ENCODE data around the gene FAT3.

FAT3 gene

GRCh38 chr11:92224407-92225124, at the start of gene FAT3:
TSS of gene FAT3 (plus strand) at chr11:92224818. CDS start at chr11:92352113, 127,295 bp downstream.
- H3K4me3 ChIP-seq (ENCODE audit: low read depth, low read length), result peak within 1 kb of the TSS; percentile 57
- DNase-seq (ENCODE audit: low read depth), result peak; percentile 34

- H3K4me3 ChIP-seq (ENCODE audit: low read depth, low read length), result no peak overlapping the region
- DNase-seq (ENCODE audit: low read depth), result no peak
Observed at GRCh38 chr11:92179017-92179670, 45.5 kb upstream of the FAT3 start.

GRCh38 chr11:92180226-92180625, 44.4 kb upstream of the FAT3 start:
- DNase-seq (ENCODE audit: low read depth), result no peak
- no peak overlapping the region for H3K4me3 ChIP-seq (ENCODE audit: low read depth, low read length)

- DNase-seq (ENCODE audit: low read depth), result peak; percentile 83
- H3K4me3 ChIP-seq (ENCODE audit: low read depth, low read length), result no peak overlapping the region
Observed at GRCh38 chr11:92180664-92181251, 43.9 kb upstream of the FAT3 start.

DNA sequence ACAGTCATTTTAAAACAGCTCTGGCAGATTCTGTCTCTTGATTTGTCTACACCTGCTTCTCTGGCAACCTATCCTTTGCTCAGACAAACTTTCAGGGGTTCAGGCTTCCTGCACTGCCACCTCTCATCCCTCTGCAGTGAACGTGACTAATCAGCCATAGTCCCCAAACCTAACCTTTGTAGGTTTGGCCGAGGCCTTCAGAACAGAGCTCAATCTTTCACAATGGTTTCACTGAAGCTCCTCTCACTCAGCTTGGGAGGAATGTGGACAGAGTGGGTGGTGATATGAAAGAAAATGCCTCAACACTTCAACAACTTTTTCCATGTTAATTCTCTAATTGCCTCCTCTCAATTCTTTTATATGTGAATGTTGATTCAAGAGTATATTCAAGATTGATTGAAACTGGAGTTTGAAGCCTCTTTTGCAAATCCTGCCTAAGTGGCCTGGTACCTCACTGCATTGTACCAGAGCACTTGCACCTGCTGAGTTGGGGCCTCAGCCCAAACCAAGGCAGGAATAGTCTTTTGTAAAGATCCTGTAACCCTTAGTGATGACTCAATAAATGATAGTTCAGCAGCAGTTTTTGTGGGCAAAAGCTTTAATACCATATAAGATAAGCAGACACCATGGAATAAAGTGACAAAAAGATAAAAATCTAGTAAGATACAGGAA, 33.9 kb upstream of the FAT3 start:
- DNase-seq (ENCODE audit: low read depth), result no peak
- no peak overlapping the region for H3K4me3 ChIP-seq (ENCODE audit: low read depth, low read length)

DNA sequence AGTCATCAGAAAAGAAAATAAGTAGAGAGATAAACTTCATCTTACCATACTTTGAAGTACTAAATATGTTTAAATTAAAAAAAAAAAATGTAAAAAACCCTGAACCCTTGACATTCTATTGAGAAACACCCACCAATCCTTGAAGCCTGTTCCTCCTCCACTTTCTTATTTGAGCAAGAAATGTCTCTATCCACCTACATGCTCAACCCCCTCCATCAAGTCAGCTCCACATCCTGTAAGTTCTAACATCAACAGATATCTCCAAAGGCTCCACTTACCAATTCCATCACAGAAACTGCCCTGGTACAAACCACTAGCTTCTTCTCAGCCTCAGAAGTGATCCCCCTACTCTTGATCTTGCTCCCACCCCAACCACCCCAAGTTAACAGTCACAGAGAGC, 32.5 kb upstream of the FAT3 start:
- DNase-seq (ENCODE audit: low read depth), result no peak

DNA sequence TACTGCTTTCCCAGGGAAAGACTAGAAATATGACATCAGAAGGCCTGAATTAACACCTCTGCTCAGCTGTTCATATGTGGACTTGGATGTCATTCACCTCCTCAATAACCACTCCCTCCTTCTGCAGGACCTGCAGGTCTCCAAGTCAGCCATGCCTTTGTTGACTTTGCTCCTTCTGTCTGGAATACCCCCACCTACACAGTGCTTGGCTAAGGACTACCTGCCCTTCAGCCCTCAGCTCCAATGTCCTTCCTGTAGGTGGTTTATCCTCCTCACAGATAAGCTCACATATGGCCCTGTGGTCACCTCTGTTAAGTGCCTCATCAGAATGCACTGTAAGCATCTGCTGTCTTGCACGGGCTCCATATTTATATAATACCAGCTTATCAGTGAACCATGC, 26.4 kb upstream of the FAT3 start:
- H3K4me3 ChIP-seq (ENCODE audit: low read depth, low read length), result no peak overlapping the region
- no peak for DNase-seq (ENCODE audit: low read depth)

More for the DNA sequence above, 32.5 kb upstream of the FAT3 start:
- no peak overlapping the region for H3K4me3 ChIP-seq (ENCODE audit: low read depth, low read length)

DNA sequence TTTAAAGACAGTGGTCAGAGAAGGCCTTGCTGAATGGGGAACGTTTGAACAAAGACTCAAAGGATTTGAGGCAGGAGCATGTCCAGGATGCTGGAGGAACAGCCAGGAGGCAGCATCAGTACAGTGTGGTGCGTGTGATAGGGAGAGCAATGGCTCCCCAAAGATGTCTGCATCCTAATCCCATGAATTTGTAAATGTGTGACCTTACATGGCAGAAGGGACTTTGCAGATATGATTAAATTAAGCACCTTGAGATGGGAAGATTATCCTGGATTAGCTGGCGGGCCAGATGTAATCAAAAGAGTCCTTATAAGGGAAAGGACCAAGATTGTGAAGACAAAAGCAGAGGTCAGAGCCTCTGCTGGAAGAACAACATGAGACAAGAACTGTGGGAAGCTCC, 24.6 kb upstream of the FAT3 start:
- H3K4me3 ChIP-seq (ENCODE audit: low read depth, low read length), result no peak overlapping the region
- DNase-seq (ENCODE audit: low read depth), result no peak

DNA sequence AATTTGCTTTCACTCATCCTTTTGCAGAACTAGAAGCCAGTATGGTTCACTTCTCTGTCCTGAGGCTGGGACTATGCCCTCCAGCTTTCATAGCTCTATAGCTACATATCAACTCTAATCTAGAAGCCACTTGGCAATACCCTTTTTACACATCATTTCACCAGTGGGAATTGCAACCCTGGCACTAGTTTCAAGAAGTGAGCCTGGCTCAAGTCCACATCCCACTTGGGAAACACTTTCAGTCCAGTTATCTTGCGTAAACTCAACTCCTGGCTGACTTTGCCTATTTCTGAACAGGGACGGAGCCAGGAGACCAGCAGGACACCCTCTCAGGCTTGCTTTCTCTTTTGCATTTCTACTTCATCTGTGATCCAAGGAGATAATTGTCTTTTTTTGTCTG, 19.9 kb upstream of the FAT3 start:
- peak; percentile 25 for DNase-seq (ENCODE audit: low read depth)

GRCh38 chr11:92206441-92206840, 18.2 kb upstream of the FAT3 start:
- H3K4me3 ChIP-seq (ENCODE audit: low read depth, low read length), result no peak overlapping the region
- DNase-seq (ENCODE audit: low read depth), result no peak

More for the DNA sequence above, 19.9 kb upstream of the FAT3 start:
- no peak overlapping the region for H3K4me3 ChIP-seq (ENCODE audit: low read depth, low read length)

DNA sequence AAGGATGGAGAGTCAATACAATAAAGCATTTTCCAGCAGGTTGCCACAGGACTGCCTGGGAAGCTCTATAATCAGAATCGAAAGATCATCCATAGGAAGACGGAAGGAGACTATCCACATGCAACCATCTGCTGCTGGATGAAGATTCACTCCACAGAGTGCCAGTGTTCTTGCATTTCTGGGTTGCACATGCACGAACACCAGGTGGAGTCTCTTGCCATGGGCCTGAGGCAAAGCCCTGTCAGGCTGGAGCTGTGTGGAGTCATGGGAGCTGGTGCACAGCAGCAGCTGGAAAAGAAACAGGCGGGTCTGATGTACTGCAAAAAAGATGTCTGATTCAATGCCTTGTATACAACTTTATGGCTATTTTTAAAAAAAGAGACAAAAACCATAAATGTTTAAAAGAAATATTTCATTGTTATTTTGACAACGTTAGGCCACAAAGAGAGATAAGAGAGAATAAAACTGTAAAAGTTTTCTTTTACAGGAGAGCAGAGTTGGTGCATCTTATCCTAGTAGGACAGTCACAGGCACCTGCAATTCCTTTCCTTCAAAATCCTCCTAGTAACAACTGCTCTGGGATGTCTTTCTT, 12.9 kb upstream of the FAT3 start:
- H3K4me3 ChIP-seq (ENCODE audit: low read depth, low read length), result no peak overlapping the region
- DNase-seq (ENCODE audit: low read depth), result no peak

GRCh38 chr11:92212530-92212929, 12.1 kb upstream of the FAT3 start:
- no peak for DNase-seq (ENCODE audit: low read depth)
- no peak overlapping the region for H3K4me3 ChIP-seq (ENCODE audit: low read depth, low read length)

DNA sequence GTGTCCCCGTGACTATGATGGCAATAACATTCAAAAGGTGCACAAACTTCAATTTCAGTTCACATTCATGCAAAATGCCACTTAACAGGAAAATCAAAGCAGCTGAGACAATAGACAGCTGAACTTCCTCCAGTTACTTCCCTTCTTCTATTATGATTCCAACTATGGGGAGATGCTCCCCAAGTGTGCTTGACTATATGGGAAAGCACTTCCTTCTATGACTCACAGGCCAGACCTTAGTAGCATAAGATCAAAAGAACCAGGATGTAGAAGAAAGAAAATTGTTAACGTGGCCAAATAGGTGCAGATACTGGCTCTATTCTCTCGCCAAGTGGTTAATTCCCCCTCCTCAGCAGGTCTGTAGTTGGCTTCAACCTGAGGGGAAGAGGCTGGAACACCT, 7.8 kb upstream of the FAT3 start:
- H3K4me3 ChIP-seq (ENCODE audit: low read depth, low read length), result no peak overlapping the region
- DNase-seq (ENCODE audit: low read depth), result no peak

DNA sequence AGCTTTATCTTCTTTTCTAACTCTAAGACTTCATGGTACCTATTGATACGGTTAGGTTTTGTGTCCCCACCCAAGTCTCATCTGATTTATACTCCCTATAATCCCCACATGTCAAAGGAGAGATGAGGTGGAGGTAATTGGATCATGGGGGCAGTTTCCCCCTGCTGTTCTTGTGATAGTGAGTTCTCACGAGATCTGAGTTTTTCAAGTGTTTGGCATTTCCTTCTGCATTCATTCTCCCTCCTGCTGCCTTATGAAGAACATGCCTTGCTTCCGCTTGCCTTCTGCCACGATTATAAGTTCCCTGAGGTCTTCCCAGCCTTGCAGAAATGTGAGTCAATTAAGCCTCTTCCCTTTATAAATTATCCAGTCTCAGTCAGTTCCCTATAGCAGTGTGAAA, 5.1 kb upstream of the FAT3 start:
- H3K4me3 ChIP-seq (ENCODE audit: low read depth, low read length), result no peak overlapping the region
- DNase-seq (ENCODE audit: low read depth), result no peak

- no peak for DNase-seq (ENCODE audit: low read depth)
- no peak overlapping the region for H3K4me3 ChIP-seq (ENCODE audit: low read depth, low read length)
Observed at GRCh38 chr11:92222701-92223100, 1.9 kb upstream of the FAT3 start.

- no peak for DNase-seq (ENCODE audit: low read depth)
- H3K4me3 ChIP-seq (ENCODE audit: low read depth, low read length), result peak overlapping the region; percentile 57
Observed at GRCh38 chr11:92224054-92224406, 588 bp upstream of the FAT3 start.

GRCh38 chr11:92225125-92225567, 528 bp downstream of the FAT3 start:
- H3K4me3 ChIP-seq (ENCODE audit: low read depth, low read length), result peak overlapping the region; percentile 57
- no peak for DNase-seq (ENCODE audit: low read depth)

DNA sequence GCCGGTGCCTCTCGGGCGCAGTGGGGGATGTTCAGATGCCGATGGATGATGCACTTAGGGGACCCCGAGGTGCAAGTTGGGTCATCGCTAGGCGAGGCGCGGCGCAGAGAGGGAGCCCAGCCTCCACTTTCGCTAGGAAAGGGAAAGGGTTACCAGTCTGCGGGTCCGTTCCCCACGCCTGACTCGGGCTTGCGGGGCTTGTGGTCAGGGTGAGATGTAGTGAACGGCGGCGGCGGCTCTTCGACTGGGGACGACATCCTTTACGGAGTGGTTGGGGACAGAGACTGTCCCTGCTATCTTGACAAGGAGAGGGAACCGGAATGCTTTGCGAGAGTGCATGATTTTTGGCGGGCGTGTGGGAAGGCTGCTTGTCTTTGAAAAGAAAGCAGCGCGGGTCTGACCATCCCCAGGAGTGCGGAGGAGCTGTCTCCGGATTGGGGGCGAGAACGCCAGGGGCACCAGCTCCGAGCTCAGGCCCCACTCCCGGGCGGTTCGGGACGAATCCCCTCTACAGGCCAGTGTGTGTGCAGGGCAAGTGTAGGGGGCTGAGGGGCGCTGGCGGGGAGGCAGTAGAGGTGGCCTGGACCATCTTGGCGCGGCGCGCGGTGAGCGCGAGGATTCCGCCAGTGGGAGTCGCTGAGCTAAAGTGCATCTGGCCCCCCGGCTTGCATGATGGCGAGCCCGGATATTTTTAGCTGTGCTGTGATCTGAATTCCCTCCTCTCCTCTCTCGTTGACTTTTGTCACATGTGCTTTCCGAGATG, 1.1 kb downstream of the FAT3 start:
- DNase-seq (ENCODE audit: low read depth), result no peak

More for the DNA sequence above, 1.1 kb downstream of the FAT3 start:
- peak overlapping the region; percentile 57 for H3K4me3 ChIP-seq (ENCODE audit: low read depth, low read length)

Data from skeletal muscle cell (primary cell).